ENCODE data around the gene BCDIN3D.

Gene BCDIN3D

GRCh38 chr12:49807991-49808580 is 34.8 kb downstream of the BCDIN3D start:
- no peak for DNase-seq (ENCODE audit: extremely low read depth, insufficient read length)

GRCh38 chr12:49806877-49807276 is 36.0 kb downstream of the BCDIN3D start:
- Histone ChIP-seq H3K36me3 (ENCODE audit: control insufficient read depth, insufficient read depth, low read length) (peaks cover 18% of the 10 kb centered on the region), H3K27me3 (replicated peaks; ENCODE audit: control insufficient read depth, insufficient read depth, low read length) (no peaks in the 10 kb centered on the region), H3K4me3 (replicated peaks; ENCODE audit: low read depth, low read length) (no peak overlapping the region)
- no peak for TF ChIP-seq CTCF (IDR thresholded peaks at IDR 0.05; ENCODE audit: insufficient read depth, low read length, poor library complexity, severe bottlenecking)
- DNase-seq (ENCODE audit: extremely low read depth, insufficient read length) = no peak

More at GRCh38 chr12:49807991-49808580, 34.8 kb downstream of the BCDIN3D start:
- no peak for TF ChIP-seq CTCF (IDR thresholded peaks at IDR 0.05; ENCODE audit: insufficient read depth, low read length, poor library complexity, severe bottlenecking)
- H3K36me3 ChIP-seq (ENCODE audit: control insufficient read depth, insufficient read depth, low read length) = peaks cover 12% of the 10 kb centered on the region
- no peak overlapping the region for H3K4me3 ChIP-seq (replicated peaks; ENCODE audit: low read depth, low read length)
- H3K27me3 ChIP-seq (replicated peaks; ENCODE audit: control insufficient read depth, insufficient read depth, low read length) = no peaks in the 10 kb centered on the region

GRCh38 chr12:49806321-49806813 is 36.5 kb downstream of the BCDIN3D start:
- H3K4me3 ChIP-seq (replicated peaks; ENCODE audit: low read depth, low read length) = no peak overlapping the region
- H3K36me3 ChIP-seq (ENCODE audit: control insufficient read depth, insufficient read depth, low read length) = peaks cover 22% of the 10 kb centered on the region
- TF ChIP-seq CTCF (IDR thresholded peaks at IDR 0.05; ENCODE audit: insufficient read depth, low read length, poor library complexity, severe bottlenecking) = no peak
- no peak for DNase-seq (ENCODE audit: extremely low read depth, insufficient read length)
- H3K27me3 ChIP-seq (replicated peaks; ENCODE audit: control insufficient read depth, insufficient read depth, low read length) = no peaks in the 10 kb centered on the region

DNA sequence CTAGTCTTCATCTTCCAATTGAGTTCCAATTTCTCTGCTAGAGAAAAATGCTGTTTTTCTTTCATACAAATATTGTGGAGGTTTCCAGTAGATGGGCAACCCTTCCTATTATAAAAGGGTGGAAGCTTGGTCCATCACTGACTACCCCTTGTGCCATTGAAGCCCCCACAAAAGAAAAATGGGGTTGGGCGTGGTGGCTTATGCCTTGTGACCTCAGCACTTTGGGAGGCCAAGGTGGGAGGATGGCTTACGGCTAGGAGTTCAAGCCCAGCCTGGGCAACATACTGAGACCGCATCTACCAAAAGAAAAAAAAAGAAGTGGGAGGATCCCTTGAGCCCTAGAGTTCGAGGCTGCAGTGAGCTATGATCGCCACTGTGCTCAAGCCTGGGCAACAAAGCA is 37.5 kb downstream of the BCDIN3D start:
- peaks cover 22% of the 10 kb centered on the region for H3K36me3 ChIP-seq (ENCODE audit: control insufficient read depth, insufficient read depth, low read length)
- no peak for DNase-seq (ENCODE audit: extremely low read depth, insufficient read length)
- TF ChIP-seq CTCF (IDR thresholded peaks at IDR 0.05; ENCODE audit: insufficient read depth, low read length, poor library complexity, severe bottlenecking) = no peak
- H3K4me3 ChIP-seq (replicated peaks; ENCODE audit: low read depth, low read length) = no peak overlapping the region
- no peaks in the 10 kb centered on the region for H3K27me3 ChIP-seq (replicated peaks; ENCODE audit: control insufficient read depth, insufficient read depth, low read length)

DNA sequence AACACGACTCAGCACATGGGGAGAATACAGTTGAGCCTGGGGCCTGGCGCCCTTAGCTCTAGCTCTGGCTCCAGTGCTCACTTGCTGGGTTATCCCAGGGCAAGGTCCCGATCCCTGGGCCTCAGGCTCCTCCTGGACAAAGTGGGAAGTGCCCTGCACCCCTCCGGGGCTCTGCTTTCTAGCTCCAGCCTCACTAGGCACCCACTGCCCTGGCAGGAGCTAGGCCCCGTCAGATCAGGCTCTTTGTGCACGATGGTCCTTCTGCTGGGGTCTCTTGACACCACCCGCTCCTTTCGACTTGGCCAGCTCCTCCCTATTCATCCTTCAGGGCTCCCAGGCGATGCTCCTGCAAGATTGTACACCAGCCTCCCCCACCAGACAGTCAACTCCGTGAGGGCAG is 38.1 kb downstream of the BCDIN3D start:
- Histone ChIP-seq H3K4me3 (replicated peaks; ENCODE audit: low read depth, low read length) (no peak overlapping the region), H3K27me3 (replicated peaks; ENCODE audit: control insufficient read depth, insufficient read depth, low read length) (no peaks in the 10 kb centered on the region), H3K36me3 (ENCODE audit: control insufficient read depth, insufficient read depth, low read length) (peaks cover 23% of the 10 kb centered on the region)
- TF ChIP-seq CTCF (IDR thresholded peaks at IDR 0.05; ENCODE audit: insufficient read depth, low read length, poor library complexity, severe bottlenecking) = no peak
- no peak for DNase-seq (ENCODE audit: extremely low read depth, insufficient read length)
